Motor neuron (in vitro differentiated cells): ENCODE data around the gene ZNF433. TPM values are rescaled to one million over a fixed set of nuclear protein-coding genes. Genes with fewer than 3 reads are reported as not detected.
"Not testable (repeated sequence)": the region's sequence is repeated elsewhere in the genome, so short reads cannot be mapped to it uniquely, and the experiment has no call there.

Experiments
- ATAC-seq, 8 experiments: fragments of 200-7000 bp; cut with Tn5 transposase; replicated peaks in 6 of 8; 2 replicates each; pipeline ENCODE4 v1.8.0; 2021; ENCODE audit warnings: mild to moderate bottlenecking in 8 of 8, moderate library complexity in 8 of 8
- H3K27ac ChIP-seq, 2 donors: fragments of 250-450 bp; sonication (Bioruptor Pico); 2 replicates each; pipeline ENCODE4 v1.9.0; 2021; ENCODE audit warnings: antibody characterized with exemption in 2 of 2, mild to moderate bottlenecking in 2 of 2, moderate library complexity in 1 of 2
- H3K4me1 ChIP-seq, 2 donors: fragments of 250-450 bp; sonication (Bioruptor Pico); replicated peaks in 1 of 2; 2 replicates each; pipeline ENCODE4 v1.6.1; 2021; ENCODE audit warnings: antibody characterized with exemption in 2 of 2, mild to moderate bottlenecking in 2 of 2, moderate library complexity in 1 of 2
- H3K4me3 ChIP-seq, 5 donors: fragments of 250-450 bp; sonication (Bioruptor Pico); 2 replicates each; pipeline ENCODE4 v1.9.0; 2021; ENCODE audit warnings: antibody characterized with exemption in 5 of 5, mild to moderate bottlenecking in 5 of 5, moderate library complexity in 4 of 5
- WGBS, 10 experiments: fragments of 450-650 bp; shearing (Covaris generic); methylation state at CpG; one replicate each; pipeline ENCODE4 v1.0.0; 2022; 5-methylcytosine and 5-hydroxymethylcytosine counted together
- in situ Hi-C, 9 experiments: fragments of 400-800 bp; cut with MboI; loops; one replicate each; pipeline ENCODE4 v1.15.0; 2021; ENCODE audit warnings: low sequenced_read_pairs in 9 of 9, low pct_unique_long_range_greater_than_20kb in 2 of 9; ENCODE audit not compliant: unreplicated experiment in 9 of 9
- total RNA-seq, 8 experiments: library from RNA; unstranded; fragments of 300-600 nt; gene quantifications; 2 replicates each; pipeline versions ENCODE4 v1.2.3 to v1.2.4, GENCODE V29; 2022

Gene ZNF433
- total RNA-seq, 8 experiments from 2014 or later = 2.1 to 33.8 (median 20.0) TPM

DNA sequence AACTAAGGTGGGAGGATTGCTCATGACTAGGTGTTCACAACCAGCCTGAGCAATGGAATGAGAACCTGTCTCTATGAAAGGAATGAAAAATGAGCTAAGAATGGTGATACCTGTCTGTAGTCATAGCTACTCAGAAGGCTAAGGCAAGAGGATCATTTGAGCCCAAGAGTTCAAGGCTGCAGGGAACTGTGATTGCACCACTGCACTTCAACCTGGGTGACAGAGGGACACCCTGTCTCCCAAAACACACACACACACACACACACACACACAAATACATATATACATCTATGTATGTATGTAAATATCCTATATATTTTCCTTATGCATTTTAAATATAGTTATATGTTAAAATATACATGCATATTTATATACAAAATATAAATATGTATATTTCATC is 7.4 kb upstream of the ZNF433 start:
- Histone ChIP-seq H3K27ac (no peak overlapping the region), H3K4me1 (no peaks in the 10 kb centered on the region), H3K4me3 (no peak overlapping the region)
- in situ Hi-C loops = no loop called here
- no peak for ATAC-seq

- H3K4me3 ChIP-seq = peak overlapping the region; percentile 70 to 90 (median 87)
- in situ Hi-C loops = no loop called here
- no peak for ATAC-seq
- H3K4me1 ChIP-seq = peaks cover 0 to 10% of the 10 kb centered on the region in 2 donors
- 0 to 30% (median 10%) methylated on average over 2 to 8 of the region's 8 CpGs; no CpG with 5 or more reads in 1 of the 10 experiments for WGBS, 10 experiments
- H3K27ac ChIP-seq = peak overlapping the region; percentile 91 to 97
Measured at GRCh38 chr19:12034620-12035019, 859 bp downstream of the ZNF433 start.

DNA sequence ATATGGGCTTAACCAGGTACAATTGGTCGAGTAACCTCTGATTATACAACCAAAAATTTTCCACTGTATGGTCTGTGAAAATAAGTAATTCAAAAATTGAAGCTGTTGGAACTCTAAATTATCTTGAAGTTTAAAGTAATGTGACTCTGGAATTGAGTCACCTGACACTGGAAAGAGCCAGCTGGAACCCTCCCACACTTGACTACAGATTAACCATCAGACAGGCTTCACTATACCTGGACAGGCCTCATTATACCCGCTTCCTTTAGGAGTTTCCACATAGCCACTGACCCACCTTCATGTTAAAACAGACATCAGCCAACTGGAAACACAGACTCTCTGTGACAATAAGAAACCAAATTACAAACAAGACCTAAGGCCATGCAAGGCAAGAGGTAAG is 1.3 kb downstream of the ZNF433 start:
- peak overlapping the region; percentile 70 to 90 (median 87) for H3K4me3 ChIP-seq
- in situ Hi-C loops = no loop called here
- peaks cover 0 to 10% of the 10 kb centered on the region in 2 donors for H3K4me1 ChIP-seq
- no peak overlapping the region for H3K27ac ChIP-seq
- WGBS, 10 experiments = 0 to 77% (median 66%) methylated on average over 1 to 2 of the region's 2 CpGs; no CpG with 5 or more reads in 2 of the 10 experiments
- ATAC-seq = no peak

GRCh38 chr19:12015753-12016116 is 19.7 kb downstream of the ZNF433 start:
- Histone ChIP-seq H3K27ac (no peak overlapping the region), H3K4me3 (no peak overlapping the region), H3K4me1 (no peaks in the 10 kb centered on the region)
- no peak for ATAC-seq
- in situ Hi-C loops = no loop called here
- 56 to 90% (median 83%) methylated on average over 2 of the region's 2 CpGs; no CpG with 5 or more reads in 4 of the 10 experiments for WGBS, 10 experiments

- WGBS, 10 experiments = 81 to 100% (median 94%) methylated on average over 3 to 8 of the region's 9 CpGs; no CpG with 5 or more reads in 2 of the 10 experiments
- Histone ChIP-seq H3K4me1 (no peaks in the 10 kb centered on the region), H3K4me3 (no peak overlapping the region), H3K27ac (no peak overlapping the region)
- no peak for ATAC-seq
- in situ Hi-C loops = no loop called here
Measured at GRCh38 chr19:12015015-12015752, 20.3 kb downstream of the ZNF433 start.

DNA sequence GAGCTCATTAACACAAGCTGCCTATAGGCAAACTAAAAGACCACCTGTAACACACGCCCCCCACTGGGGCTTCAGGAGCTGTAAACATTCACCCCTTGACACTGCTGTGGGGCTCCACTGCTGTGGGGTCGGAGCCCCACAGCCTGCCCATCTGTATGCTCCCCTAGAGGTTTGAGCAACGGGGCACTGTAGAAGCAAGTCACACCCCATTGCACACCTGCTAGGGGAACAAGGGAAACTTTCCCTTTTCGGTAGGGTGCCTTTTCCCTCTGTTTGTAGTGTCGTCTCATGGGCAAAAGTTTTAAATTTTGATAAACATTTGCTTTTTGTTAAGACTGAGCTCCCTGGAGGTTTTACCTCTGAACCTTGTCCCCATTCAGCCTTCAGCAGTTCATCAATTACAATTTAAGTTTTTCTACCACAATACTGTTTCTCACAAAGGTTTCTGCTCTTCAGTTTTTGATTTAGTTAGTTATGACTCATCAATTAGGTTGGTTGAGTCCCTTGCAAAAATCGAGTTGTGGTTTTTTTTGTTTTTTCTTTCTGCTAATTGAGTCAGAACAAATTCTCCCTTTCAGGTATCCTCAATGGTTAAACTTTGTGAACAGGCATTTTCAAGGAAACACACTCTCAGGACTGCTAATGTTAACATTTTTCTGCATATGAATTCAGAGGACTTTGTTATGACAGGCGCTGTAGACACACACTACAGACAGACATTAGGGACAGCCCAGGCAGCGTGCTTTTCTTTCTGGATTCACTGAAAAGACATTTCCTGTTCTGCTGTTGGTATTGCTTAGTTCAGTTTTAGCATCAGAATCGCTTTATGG is 35.1 kb downstream of the ZNF433 start:
- WGBS, 10 experiments = 6 to 96% (median 79%) methylated on average over 2 to 8 of the region's 9 CpGs
- no peaks in the 10 kb centered on the region for H3K4me1 ChIP-seq
- H3K4me3 ChIP-seq = no peak overlapping the region
- no peak for ATAC-seq
- in situ Hi-C loops = no loop called here
- H3K27ac ChIP-seq = no peak overlapping the region

DNA sequence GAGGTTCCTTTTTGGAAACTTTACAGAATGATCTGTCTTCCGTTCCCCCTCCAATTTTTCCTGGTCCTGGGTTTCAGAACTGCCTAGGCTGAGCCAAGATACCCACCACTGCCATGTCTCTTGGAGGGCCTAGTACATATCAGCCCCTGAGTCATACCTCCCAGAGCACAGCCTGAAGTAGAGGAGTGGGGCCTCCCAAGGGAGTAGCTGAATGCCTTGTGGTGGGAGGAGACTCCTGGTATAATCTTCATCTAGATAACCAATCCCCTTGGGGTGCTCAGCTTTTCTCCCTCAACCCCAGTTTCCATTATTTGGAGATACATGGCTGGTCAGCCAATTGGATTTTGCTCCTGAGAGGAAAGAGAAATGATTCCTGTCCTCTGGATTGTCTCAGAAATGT is 40.3 kb downstream of the ZNF433 start:
- WGBS, 10 experiments = 100% methylated on average over 1 of the region's 1 CpG; no CpG with 5 or more reads in 7 of the 10 experiments
- peak in 2 of 8 experiments; percentile 39 to 46 for ATAC-seq
- Histone ChIP-seq H3K4me3 (no peak overlapping the region), H3K27ac (no peak overlapping the region), H3K4me1 (no peaks in the 10 kb centered on the region)
- in situ Hi-C loops = no loop called here

- WGBS, 10 experiments = 60 to 100% (median 80%) methylated on average over 1 to 4 of the region's 4 CpGs; no CpG with 5 or more reads in 6 of the 10 experiments
- H3K4me3 ChIP-seq, in situ Hi-C loops, H3K4me1 ChIP-seq, H3K27ac ChIP-seq, ATAC-seq: not testable (repeated sequence)
Measured at GRCh38 chr19:11991921-11992320, 43.6 kb downstream of the ZNF433 start.

DNA sequence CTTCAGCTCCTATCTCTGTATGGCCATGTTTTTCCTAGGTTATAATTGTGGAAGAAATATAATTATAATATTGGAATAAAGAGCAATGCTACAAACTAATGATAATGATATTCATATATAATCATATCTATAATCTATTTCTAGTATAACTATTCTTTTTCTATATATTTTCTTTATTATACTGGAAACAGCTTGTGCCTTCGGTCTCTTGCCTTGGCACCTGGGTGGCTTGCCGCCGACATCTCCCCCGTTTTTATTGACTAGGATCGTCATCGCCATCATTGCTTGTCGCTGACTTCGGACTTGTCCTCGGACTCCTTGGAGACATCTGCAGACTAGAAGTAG is 46.4 kb downstream of the ZNF433 start:
- Histone ChIP-seq H3K4me3 (peak overlapping the region; percentile 56 to 87 (median 84)), H3K27ac (no peak overlapping the region), H3K4me1 (peaks cover 0 to 2% of the 10 kb centered on the region in 2 donors)
- in situ Hi-C loops = no loop called here
- no peak for ATAC-seq
- 0 to 96% (median 73%) methylated on average over 1 to 9 of the region's 9 CpGs; no CpG with 5 or more reads in 3 of the 10 experiments for WGBS, 10 experiments

DNA sequence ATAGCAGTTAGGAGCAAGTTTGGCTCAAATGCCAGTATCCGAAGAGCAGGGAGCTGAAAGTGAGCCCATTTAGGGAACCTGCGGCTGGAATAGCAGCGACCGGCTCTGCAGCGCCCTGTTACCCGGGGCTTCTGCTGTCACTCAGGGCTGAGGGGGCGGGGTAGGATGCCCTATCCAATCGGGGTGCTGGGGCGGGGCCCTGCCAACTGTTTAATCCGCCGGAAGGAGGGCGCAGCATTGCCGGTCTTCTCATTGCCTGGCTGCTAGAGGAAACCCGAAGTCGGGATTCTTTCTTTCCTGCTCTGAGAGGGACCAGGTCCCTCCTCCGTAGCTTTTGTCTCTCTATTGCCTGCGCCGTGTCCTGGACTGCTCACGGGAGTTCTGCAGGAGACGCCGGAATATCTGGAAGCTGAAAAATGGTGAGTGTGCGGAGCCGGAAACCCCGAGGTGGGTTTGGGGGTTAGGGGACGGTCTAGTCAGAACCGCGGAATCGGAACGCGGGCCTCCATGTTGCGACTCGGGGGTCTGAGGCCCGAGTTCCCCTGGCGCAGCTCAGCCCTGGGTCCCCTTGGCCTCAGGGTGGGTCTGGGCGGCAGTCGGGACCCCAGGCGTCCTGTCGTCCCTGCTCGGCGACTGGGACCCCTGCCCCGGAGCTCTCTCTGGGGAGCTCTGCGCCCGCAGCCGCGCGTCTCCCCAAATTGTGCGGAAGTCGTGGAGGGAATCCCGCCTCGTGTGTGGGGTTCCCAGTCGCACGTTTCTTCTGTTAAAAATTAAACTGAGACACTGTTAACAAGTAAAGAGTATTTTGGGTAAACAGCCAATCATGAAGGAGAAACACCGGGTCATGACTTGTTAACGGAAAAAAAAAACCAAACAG is 47.8 kb downstream of the ZNF433 start:
- H3K4me3 ChIP-seq = peak overlapping the region; percentile 56 to 87 (median 84)
- peak; percentile 96 to 99 (median 97) for ATAC-seq
- 0 to 5% (median 0%) methylated on average over 2 to 21 of the region's 54 CpGs; no CpG with 5 or more reads in 3 of the 10 experiments for WGBS, 10 experiments
- H3K4me1 ChIP-seq = peaks cover 0 to 2% of the 10 kb centered on the region in 2 donors
- in situ Hi-C loops = no loop called here
- H3K27ac ChIP-seq = peak overlapping the region; percentile 78 to 92

GRCh38 chr19:11986754-11987153 is 48.7 kb downstream of the ZNF433 start:
- ATAC-seq = no peak
- Histone ChIP-seq H3K4me3 (no peak overlapping the region), H3K4me1 (peaks cover 0 to 2% of the 10 kb centered on the region in 2 donors), H3K27ac (no peak overlapping the region)
- 79 to 100% (median 93%) methylated on average over 1 to 14 of the region's 17 CpGs; no CpG with 5 or more reads in 4 of the 10 experiments for WGBS, 10 experiments
- in situ Hi-C loops = no loop called here

GRCh38 chr19:11984986-11985385 is 50.5 kb downstream of the ZNF433 start:
- H3K4me1 ChIP-seq = peaks cover 0 to 2% of the 10 kb centered on the region in 2 donors
- no peak for ATAC-seq
- in situ Hi-C loops = no loop called here
- H3K27ac ChIP-seq = no peak overlapping the region
- H3K4me3 ChIP-seq = no peak overlapping the region
- WGBS, 10 experiments = 0 to 75% (median 32%) methylated on average over 1 to 5 of the region's 5 CpGs; no CpG with 5 or more reads in 2 of the 10 experiments
